Muscle of arm (tissue), 14 donors: ENCODE data around the gene TRIM66. TPM values are rescaled to one million over a fixed set of nuclear protein-coding genes. Genes with fewer than 3 reads are reported as not detected.

Experiments
- DNase-seq: peaks from one replicate; pipeline ENCODE4 v3.0.0-alpha.2; 2013
- long read RNA-seq, 11 donors: transcript quantifications; one replicate each; lab custom pipeline, GENCODE V29; 2026
- polyA plus RNA-seq, 12 donors: library from polyadenylated mRNA; unstranded; fragments of 120-200 nt; gene quantifications; one replicate each; pipeline ENCODE4 v1.2.1, GENCODE V29; 2013; ENCODE audit not compliant: insufficient read length in 12 of 12

Gene TRIM66, protein sequence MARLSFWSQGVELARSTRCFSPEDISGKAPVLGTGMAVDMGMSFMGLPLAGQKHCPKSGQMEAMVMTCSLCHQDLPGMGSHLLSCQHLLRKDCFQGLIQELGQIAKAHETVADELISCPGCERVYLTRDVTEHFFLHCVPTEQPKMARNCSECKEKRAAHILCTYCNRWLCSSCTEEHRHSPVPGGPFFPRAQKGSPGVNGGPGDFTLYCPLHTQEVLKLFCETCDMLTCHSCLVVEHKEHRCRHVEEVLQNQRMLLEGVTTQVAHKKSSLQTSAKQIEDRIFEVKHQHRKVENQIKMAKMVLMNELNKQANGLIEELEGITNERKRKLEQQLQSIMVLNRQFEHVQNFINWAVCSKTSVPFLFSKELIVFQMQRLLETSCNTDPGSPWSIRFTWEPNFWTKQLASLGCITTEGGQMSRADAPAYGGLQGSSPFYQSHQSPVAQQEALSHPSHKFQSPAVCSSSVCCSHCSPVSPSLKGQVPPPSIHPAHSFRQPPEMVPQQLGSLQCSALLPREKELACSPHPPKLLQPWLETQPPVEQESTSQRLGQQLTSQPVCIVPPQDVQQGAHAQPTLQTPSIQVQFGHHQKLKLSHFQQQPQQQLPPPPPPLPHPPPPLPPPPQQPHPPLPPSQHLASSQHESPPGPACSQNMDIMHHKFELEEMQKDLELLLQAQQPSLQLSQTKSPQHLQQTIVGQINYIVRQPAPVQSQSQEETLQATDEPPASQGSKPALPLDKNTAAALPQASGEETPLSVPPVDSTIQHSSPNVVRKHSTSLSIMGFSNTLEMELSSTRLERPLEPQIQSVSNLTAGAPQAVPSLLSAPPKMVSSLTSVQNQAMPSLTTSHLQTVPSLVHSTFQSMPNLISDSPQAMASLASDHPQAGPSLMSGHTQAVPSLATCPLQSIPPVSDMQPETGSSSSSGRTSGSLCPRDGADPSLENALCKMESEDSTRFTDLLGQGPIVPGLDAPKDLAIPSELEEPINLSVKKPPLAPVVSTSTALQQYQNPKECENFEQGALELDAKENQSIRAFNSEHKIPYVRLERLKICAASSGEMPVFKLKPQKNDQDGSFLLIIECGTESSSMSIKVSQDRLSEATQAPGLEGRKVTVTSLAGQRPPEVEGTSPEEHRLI (N-terminal part only)
- polyA plus RNA-seq, result 10 to 100 TPM in 1 of 12 donors, 1 to 10 TPM in 10, not detected in 1; 1.4 to 10.5 (median 3.3) TPM
- long read RNA-seq, donor 1, partial matches to known transcripts, result 4,479 of 6,722 reads
- long read RNA-seq, donor 1, other reads (novel, unspliced or antisense), result 2,243 of 6,722 reads
- long read RNA-seq, donor 2, partial matches to known transcripts, result 3,770 of 5,968 reads
- long read RNA-seq, donor 2, other reads (novel, unspliced or antisense), result 2,198 of 5,968 reads
- long read RNA-seq, donor 3, result 0 reads
- long read RNA-seq, donor 4, partial matches to known transcripts, result 1,329 of 2,303 reads
- long read RNA-seq, donor 4, other reads (novel, unspliced or antisense), result 974 of 2,303 reads
- long read RNA-seq, donor 5, result 0 reads
- long read RNA-seq, donor 6, partial matches to known transcripts, result 1,535 of 2,671 reads
- long read RNA-seq, donor 6, other reads (novel, unspliced or antisense), result 1,136 of 2,671 reads
- long read RNA-seq, donor 7, result 0 reads
- long read RNA-seq, donor 8, result 0 reads
- long read RNA-seq, donor 9, result 0 reads
- long read RNA-seq, donor 10, result 0 reads
- long read RNA-seq, donor 11, partial matches to known transcripts, result 2,200 of 4,447 reads
- long read RNA-seq, donor 11, other reads (novel, unspliced or antisense), result 2,247 of 4,447 reads

GRCh38 chr11:8682303-8683114, at the start of gene TRIM66, which contains the start of gene RPL27A:
TSS of gene TRIM66 (minus strand) at chr11:8682665. CDS start at chr11:8672274, 10,391 bp downstream.
TSS of gene RPL27A (plus strand) at chr11:8682792. CDS start at chr11:8682814, 22 bp downstream.
- DNase-seq, result peak; percentile 98

DNA sequence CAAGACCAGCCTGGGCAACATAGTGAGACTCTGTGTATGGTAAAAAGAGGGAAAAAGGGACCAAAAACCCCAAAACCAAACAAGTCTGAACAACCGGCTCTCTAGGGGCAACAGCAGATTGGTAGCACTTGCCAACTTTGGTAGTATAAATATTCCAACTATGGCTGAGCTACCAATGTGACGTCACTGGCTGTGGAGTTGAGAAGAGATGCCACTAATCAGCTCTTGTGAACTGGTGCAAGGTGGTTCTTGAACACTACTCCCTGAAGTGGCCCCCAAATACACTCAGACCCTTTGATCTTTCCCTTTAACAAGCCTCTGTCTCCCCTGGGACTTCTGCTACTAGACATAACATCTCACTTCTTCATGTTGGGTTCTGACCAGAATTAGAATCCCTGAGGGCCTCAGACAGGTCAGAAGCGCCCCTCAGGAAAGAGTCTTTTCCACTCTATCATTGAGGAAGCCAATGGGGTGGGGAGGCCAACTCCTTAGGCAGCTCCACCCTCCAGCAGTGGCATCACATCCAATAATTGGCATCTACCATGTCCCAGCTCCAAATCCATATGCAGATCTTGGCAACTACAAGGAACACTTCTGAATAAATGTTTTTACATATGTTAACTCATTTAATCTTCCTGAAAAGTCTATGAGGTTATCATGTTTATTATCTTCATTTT, 49.3 kb upstream of the TRIM66 start:
- DNase-seq, result no peak

DNA sequence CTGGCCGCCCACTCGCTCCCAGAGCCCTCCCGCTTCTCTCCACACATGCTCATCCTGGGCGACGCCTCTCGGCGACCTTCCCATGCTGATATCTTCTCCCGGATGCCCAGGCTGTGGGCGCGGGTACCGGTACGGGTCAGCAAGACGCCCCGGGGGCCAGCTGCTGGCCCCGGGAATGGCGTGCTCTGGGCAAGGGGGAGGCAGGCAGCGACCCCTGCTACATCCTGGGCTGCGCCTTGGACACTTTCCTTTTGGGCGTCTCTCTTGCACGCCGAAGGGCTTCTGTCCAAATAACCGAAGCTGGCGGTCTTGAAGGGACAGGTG, 48.2 kb upstream of the TRIM66 start:
- DNase-seq, result no peak

- DNase-seq, result no peak
Observed at GRCh38 chr11:8729837-8730696, 47.6 kb upstream of the TRIM66 start.

GRCh38 chr11:8729067-8729466, 46.6 kb upstream of the TRIM66 start:
- DNase-seq, result no peak

- DNase-seq, result no peak
Observed at GRCh38 chr11:8728563-8728962, 46.1 kb upstream of the TRIM66 start.

DNA sequence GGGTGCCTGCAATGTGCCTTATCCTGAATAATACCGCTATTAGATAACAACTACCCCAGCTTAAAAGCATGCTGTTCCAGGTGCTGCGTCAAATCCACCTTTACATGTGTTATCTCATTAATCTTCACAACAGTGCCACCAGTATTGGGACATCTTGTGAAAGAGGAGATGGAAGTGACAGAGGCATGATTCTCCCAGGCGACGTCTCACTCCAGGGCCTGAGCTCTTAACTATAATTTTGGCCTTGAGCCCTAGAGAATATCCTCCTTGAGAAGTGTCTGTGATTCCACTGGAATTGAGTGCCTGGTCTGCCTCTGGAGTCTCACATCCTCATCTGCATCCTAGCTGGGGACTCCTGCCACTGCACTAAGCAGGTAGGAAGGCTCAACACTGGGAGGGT, 43.9 kb upstream of the TRIM66 start:
- DNase-seq, result no peak

GRCh38 chr11:8724682-8725081, 42.2 kb upstream of the TRIM66 start:
- DNase-seq, result no peak

DNA sequence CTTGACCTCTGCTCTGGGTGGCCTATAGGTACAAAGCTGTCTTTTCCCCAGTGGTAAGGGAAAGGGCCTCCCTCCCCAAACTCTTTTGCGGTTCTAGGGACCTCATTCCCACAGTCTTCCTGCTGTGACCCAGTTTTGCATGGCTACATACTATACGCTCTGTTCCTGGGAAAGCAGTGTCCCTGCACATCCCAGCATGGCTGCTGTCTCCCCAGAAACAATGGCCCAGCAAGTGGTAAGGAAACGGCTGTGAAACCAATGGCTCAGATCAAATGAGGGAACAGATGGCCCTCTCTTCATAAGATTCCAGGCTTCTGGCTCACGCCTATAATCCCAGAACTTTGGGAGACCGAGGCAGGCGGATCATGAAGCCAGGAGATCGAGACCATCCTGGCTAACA, 41.2 kb upstream of the TRIM66 start:
- DNase-seq, result no peak

DNA sequence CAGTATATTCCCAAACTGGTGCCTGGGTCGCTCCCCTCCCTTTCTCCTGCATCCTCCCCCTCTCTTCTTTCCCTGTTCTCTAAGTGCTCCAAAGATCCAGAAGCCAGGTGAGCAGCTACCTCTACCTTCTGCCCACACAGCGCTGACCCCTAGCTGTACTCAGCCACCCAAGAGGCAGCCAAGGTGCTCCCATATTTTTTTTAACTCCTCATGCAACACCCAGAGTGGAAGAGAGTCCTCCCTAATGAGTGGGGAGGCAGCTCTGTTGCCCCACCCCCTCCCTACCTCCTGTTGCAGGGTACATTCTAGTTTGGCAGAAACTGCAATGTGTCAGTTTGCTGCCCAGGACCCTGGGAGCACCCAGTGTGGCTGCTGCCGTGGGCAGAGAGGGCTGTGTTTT, 40.3 kb upstream of the TRIM66 start:
- no peak for DNase-seq

GRCh38 chr11:8721609-8722500, 39.4 kb upstream of the TRIM66 start:
- DNase-seq, result peak; percentile 73

GRCh38 chr11:8720868-8721608, 38.6 kb upstream of the TRIM66 start:
- DNase-seq, result peak; percentile 59

DNA sequence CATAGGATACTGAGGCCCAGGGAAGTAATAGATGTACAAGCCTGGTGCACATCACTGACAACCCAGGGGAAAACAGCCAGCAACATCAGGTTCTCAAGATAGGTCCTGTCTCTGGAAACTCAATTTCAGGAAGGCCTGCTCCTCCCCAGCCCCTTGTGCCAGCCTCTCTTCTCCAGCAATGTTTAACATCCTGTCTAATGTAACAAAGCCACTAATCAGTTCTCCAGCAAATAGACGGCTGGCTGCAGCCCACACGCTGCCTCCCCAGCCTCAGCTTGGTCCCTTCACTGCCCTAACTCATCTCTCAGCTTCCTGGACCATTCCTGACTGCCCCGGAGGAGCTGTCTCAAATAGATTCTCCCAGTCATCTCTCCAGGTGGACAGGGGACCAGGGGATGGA, 37.9 kb upstream of the TRIM66 start:
- DNase-seq, result no peak

DNA sequence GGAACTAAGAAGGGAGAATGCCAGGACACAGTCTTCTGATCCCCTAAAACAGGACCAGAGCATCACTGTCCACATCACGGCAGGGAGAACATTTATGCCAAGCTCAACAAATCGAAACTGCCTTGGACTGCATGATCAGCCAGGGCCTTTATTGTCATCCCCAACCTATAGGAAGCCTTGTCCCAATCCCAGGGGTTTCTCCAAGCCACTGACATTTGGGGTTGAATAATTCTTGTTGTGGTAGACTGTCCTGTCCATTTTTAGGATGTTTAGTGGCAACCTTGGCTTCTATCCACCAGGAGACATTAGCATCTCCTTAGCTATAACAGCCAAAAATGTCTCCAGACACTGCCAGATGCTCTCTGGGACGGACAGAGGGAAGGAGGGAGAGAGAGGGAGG, 37.3 kb upstream of the TRIM66 start:
- DNase-seq, result no peak

DNA sequence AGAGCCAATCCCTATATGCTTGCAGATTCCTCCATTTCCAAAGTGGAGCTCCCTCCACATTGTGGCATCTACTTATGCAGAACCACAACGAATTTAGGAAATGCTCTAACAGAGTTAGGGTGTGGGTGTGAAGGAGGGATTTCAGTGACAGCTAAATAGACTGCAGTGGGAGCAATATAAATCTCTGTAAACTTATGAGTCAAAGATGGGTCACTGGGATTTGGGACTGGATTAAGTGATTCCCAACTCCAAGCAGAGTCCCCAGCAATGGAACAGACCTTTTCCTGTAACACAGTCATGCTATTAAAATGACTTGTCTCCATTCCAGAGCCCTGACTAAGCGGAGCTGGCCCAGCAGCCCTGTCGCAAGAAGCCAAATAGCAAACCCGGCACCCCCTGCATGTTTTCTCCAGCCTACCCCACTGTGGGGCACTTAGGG, 36.8 kb upstream of the TRIM66 start:
- DNase-seq, result peak; percentile 76
